ENCODE data around the gene PFDN6. TPM values are rescaled to one million over a fixed set of nuclear protein-coding genes. Genes with fewer than 3 reads are reported as not detected.

The PFDN6 gene
- total RNA-seq, 4 donors from 2014 or later: 23.6 to 39.8 (median 28.1) TPM; not detected in 1

DNA sequence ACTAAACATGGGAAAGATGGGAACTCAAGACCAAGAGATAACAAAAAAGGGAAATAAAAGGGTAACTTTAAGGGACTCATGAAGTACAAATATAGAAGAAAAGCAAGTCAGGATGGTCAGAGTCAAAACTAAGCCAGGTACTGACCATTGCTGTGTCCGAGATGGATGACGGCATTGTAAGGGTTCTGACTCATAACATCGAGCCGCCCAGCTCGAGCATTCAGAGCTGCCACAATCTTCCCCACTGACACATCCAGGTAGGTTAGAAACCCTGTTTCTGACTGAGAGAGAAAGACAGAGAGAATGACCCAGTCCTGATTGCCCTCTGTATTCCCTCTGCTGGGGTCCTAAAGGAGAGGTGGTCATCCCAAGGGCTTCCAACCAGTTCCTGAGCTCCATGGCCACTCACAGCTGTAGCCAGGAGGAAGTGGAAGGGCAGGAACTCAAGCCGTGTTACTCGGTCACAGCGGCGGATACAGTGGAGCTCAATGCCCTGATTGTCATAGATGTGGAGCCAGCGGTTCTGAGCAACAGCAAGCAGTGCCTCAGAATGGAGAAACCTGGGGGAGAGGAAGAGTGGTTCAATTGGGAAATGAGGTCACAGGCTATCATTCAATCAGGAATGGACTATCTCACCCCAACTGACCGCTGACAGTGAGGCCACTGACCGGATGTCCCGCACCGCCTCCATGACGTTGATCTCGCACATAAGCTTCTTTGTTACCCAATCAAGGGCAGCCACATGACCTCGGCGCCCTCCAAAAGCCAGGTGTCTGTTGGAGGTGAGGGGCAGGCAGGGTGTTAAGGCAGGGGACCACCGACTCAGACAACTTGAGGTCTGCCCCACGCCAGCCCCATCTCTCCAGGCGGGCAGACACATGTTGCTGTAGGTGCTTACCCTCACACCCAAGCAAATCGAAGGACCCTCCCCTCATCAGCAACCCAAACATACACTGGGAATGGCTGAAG is 2.2 kb upstream of the PFDN6 start:
- no peak for DNase-seq
- 80 to 93% methylated on average over 1 to 22 of the region's 22 CpGs for WGBS, 2 donors (ENCODE audit: low coverage in 1 of 2)
- H3K27ac ChIP-seq: no peak overlapping the region
- no peaks in the 10 kb centered on the region for H3K9me3 ChIP-seq
- no peak overlapping the region for H3K4me3 ChIP-seq
- peaks cover 6 to 21% (median 20%) of the 10 kb centered on the region in 4 donors for H3K4me1 ChIP-seq
- TF ChIP-seq, protein P1, sequence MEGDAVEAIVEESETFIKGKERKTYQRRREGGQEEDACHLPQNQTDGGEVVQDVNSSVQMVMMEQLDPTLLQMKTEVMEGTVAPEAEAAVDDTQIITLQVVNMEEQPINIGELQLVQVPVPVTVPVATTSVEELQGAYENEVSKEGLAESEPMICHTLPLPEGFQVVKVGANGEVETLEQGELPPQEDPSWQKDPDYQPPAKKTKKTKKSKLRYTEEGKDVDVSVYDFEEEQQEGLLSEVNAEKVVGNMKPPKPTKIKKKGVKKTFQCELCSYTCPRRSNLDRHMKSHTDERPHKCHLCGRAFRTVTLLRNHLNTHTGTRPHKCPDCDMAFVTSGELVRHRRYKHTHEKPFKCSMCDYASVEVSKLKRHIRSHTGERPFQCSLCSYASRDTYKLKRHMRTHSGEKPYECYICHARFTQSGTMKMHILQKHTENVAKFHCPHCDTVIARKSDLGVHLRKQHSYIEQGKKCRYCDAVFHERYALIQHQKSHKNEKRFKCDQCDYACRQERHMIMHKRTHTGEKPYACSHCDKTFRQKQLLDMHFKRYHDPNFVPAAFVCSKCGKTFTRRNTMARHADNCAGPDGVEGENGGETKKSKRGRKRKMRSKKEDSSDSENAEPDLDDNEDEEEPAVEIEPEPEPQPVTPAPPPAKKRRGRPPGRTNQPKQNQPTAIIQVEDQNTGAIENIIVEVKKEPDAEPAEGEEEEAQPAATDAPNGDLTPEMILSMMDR (IDR thresholded peaks at IDR 0.05): no peak
- TF ChIP-seq EP300 (IDR thresholded peaks at IDR 0.05; ENCODE audit: low read depth): no peak
- H3K27me3 ChIP-seq: no peaks in the 10 kb centered on the region
- intact Hi-C loops (cut with DNase I; ENCODE audit: low total_unique reads): no loop called here
- in situ Hi-C loops (cut with MboI; ENCODE audit: low pct_ligation_motif_present in 1 of 4, low pct_unique_long_range_greater_than_20kb in 1 of 4, low sequenced_read_pairs in 3 of 4): no loop called here
- H3K36me3 ChIP-seq: peaks cover 0 to 8% (median 0%) of the 10 kb centered on the region in 4 donors

DNA sequence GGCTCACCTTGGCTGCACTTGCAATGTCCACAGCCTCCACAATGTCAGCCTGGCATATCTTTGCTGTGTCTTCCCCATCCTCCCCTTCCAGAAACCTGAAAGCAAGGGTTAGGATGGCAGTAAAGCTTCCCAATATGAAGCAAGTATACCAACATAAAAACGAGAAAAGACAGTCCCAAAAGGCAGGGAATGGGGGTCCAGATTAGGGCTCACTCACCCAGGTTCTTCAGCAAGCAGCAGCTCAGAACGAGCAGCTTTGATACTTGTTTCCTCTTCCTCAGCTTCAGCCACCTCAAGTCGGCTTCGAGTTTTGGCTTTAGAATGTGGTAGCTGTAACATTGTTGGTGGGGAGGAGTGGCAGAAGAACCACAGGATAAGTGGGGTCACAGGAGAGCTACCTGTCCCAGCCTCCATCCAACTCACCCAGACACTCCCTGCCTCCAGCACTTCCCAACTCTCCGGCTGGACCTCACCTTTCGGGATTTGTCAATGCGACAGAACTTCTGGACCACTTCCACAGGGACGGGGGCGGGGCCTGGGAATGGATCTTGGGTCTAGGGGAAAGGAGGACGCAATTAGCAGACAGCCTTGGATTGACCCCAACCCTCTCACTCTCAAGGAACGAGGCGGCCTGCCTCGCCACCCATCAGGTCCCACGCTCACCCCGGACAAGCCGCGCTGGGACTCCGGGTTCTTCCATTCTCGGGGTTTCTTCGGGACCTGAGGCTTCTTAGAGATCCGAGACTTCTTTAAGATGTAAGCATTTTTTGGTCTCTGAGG is 1.1 kb upstream of the PFDN6 start:
- no peaks in the 10 kb centered on the region for H3K9me3 ChIP-seq
- TF ChIP-seq EP300 (IDR thresholded peaks at IDR 0.05; ENCODE audit: low read depth) (no peak), POLR2AphosphoS5 (IDR thresholded peaks at IDR 0.05) (no peak), POLR2A (IDR thresholded peaks at IDR 0.05) (no peak)
- TF ChIP-seq, protein P1 (IDR thresholded peaks at IDR 0.05): no peak
- in situ Hi-C loops (cut with MboI; ENCODE audit: low pct_ligation_motif_present in 1 of 4, low pct_unique_long_range_greater_than_20kb in 1 of 4, low sequenced_read_pairs in 3 of 4) (no loop called here), intact Hi-C loops (cut with DNase I; ENCODE audit: low total_unique reads) (no loop called here)
- no peak for DNase-seq
- WGBS, 2 donors (ENCODE audit: low coverage in 1 of 2): 7 to 16% methylated on average over 4 to 21 of the region's 21 CpGs
- peaks cover 6 to 21% (median 20%) of the 10 kb centered on the region in 4 donors for H3K4me1 ChIP-seq
- H3K27me3 ChIP-seq: no peaks in the 10 kb centered on the region
- H3K36me3 ChIP-seq: peaks cover 0 to 8% (median 0%) of the 10 kb centered on the region in 4 donors
- H3K27ac ChIP-seq: peak overlapping the region; percentile 80 to 89 (median 86)
- peak overlapping the region; percentile 69 to 93 (median 79) for H3K4me3 ChIP-seq

DNA sequence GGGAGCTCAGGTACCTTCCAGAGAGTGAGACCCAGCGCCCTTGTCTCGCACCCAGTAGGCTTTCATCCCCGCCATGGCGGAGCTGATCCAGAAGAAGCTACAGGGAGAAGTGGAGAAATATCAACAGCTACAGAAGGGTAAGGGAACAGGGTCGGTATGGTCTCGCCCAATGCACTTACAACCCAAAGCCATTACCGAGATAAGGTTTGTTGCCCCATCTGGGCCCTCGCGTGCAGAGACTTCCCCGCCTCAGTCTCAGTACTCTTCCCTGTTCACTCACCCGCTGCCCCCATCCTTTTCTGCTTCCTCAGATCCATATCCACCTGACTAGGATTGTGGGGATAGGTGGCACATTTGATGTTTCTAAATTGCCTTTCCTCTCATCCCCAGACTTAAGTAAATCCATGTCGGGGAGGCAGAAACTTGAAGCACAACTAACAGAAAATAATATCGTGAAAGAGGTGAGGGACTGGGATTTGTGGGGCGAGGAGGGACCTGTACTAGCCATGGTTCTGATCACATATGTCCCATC is 449 bp downstream of the PFDN6 start:
- Histone ChIP-seq H3K36me3 (peaks cover 0 to 8% (median 0%) of the 10 kb centered on the region in 4 donors), H3K9me3 (no peaks in the 10 kb centered on the region), H3K4me1 (peaks cover 6 to 21% (median 20%) of the 10 kb centered on the region in 4 donors), H3K27ac (peak overlapping the region; percentile 80 to 89 (median 86)), H3K27me3 (no peaks in the 10 kb centered on the region), H3K4me3 (peak overlapping the region; percentile 69 to 93 (median 79))
- no peak for DNase-seq
- WGBS, 2 donors (ENCODE audit: low coverage in 1 of 2): 0 to 4% methylated on average over 4 to 13 of the region's 14 CpGs
- intact Hi-C loops (cut with DNase I; ENCODE audit: low total_unique reads) (no loop called here), in situ Hi-C loops (cut with MboI; ENCODE audit: low pct_ligation_motif_present in 1 of 4, low pct_unique_long_range_greater_than_20kb in 1 of 4, low sequenced_read_pairs in 3 of 4) (no loop called here)
- no peak for TF ChIP-seq POLR2AphosphoS5 (IDR thresholded peaks at IDR 0.05)
- TF ChIP-seq, protein P1 (IDR thresholded peaks at IDR 0.05): no peak
- TF ChIP-seq EP300 (IDR thresholded peaks at IDR 0.05; ENCODE audit: low read depth): no peak
- no peak for TF ChIP-seq POLR2A (IDR thresholded peaks at IDR 0.05)

DNA sequence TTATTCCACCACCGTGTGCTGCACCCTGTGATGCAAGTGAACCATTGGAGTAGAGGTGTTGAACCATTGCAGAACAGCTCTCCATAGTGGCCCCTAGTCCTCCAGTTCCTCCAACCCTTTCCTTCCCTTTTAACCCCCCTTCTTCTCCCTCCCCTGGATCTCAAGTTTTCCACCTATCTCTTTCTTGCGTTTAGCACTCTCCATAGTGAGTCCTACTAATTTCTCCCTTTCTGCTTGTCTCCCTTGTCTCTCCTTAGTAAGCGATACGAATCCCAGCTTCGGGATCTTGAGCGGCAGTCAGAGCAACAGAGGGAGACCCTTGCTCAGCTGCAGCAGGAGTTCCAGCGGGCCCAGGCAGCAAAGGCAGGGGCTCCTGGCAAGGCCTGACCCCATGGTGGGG is 1.1 kb downstream of the PFDN6 start:
- Histone ChIP-seq H3K36me3 (peaks cover 0 to 8% (median 0%) of the 10 kb centered on the region in 4 donors), H3K9me3 (no peaks in the 10 kb centered on the region), H3K4me1 (peaks cover 6 to 21% (median 20%) of the 10 kb centered on the region in 4 donors), H3K27me3 (no peaks in the 10 kb centered on the region), H3K27ac (no peak overlapping the region), H3K4me3 (peak overlapping the region in 2 of 4 donors; percentile 69 to 72)
- in situ Hi-C loops (cut with MboI; ENCODE audit: low pct_ligation_motif_present in 1 of 4, low pct_unique_long_range_greater_than_20kb in 1 of 4, low sequenced_read_pairs in 3 of 4): no loop called here
- TF ChIP-seq, protein P1 (IDR thresholded peaks at IDR 0.05): no peak
- no peak for TF ChIP-seq EP300 (IDR thresholded peaks at IDR 0.05; ENCODE audit: low read depth)
- no peak for TF ChIP-seq POLR2AphosphoS5 (IDR thresholded peaks at IDR 0.05)
- TF ChIP-seq POLR2A (IDR thresholded peaks at IDR 0.05): no peak
- 78 to 90% methylated on average over 5 to 7 of the region's 7 CpGs for WGBS, 2 donors (ENCODE audit: low coverage in 1 of 2)
- no peak for DNase-seq
- intact Hi-C loops (cut with DNase I; ENCODE audit: low total_unique reads): no loop called here
